Measurements from ENCODE around the gene ZACN. TPM values are rescaled to one million over a fixed set of nuclear protein-coding genes. Genes with fewer than 3 reads are reported as not detected.

Gene ZACN
- total RNA-seq, 1 donor from 2014 or later: 0.23 TPM

DNA sequence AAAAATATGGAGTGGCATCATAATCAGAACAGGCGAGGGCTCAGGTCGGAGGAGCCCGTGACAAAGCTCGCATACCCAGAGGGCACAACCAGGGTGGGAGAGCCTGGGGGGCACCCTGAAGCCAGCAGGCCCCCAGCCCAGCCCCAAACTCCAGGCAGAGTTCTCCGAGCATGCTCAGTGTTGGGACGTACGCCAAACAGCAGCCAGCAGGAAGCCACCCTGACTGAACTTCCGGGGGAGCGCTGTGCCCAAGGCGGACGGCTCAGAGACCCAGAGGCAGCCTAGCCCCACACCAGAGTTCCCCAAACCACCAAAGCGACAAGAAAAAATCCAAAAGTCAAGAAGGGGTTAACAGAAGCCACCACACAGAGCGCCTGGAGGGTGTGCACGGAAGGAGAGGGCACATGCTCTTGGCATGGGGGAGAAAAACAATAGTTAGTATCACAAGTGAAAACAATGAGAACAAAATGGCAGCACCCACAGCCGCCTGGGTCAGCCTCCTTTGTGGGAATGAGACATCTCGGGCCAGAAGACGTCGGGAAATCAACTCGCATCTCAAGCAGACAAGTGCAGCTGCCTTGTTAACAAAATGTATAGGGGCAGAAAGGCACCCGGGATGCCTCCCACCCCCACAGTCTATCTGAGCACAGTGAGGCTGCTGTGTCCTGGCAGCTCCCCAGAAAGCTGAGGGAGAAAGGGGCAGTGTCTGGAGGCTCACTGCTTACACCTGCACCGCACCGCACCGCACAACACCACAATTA is 12.7 kb downstream of the ZACN start:
- no peak overlapping the region for H3K27ac ChIP-seq (ENCODE audit: low read depth, low read length)
- H2AFZ ChIP-seq (ENCODE audit: low read depth, low read length): no peak overlapping the region
- no peaks in the 10 kb centered on the region for H3K27me3 ChIP-seq (ENCODE audit: insufficient read depth, low read length)
- no peak overlapping the region for H3K9ac ChIP-seq (ENCODE audit: low read length)
- no peak overlapping the region for H3K4me2 ChIP-seq (ENCODE audit: low read length)
- TF ChIP-seq, protein P1, sequence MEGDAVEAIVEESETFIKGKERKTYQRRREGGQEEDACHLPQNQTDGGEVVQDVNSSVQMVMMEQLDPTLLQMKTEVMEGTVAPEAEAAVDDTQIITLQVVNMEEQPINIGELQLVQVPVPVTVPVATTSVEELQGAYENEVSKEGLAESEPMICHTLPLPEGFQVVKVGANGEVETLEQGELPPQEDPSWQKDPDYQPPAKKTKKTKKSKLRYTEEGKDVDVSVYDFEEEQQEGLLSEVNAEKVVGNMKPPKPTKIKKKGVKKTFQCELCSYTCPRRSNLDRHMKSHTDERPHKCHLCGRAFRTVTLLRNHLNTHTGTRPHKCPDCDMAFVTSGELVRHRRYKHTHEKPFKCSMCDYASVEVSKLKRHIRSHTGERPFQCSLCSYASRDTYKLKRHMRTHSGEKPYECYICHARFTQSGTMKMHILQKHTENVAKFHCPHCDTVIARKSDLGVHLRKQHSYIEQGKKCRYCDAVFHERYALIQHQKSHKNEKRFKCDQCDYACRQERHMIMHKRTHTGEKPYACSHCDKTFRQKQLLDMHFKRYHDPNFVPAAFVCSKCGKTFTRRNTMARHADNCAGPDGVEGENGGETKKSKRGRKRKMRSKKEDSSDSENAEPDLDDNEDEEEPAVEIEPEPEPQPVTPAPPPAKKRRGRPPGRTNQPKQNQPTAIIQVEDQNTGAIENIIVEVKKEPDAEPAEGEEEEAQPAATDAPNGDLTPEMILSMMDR (IDR thresholded peaks at IDR 0.05; ENCODE audit: insufficient read depth, low read depth, low read length): no peak
- no peak for TF ChIP-seq EZH2 (IDR thresholded peaks at IDR 0.05; ENCODE audit: insufficient read depth, low read length)
- no peaks in the 10 kb centered on the region for H3K4me1 Mint-ChIP-seq (ENCODE audit: low read depth, unreplicated experiment)
- H3K4me3 Mint-ChIP-seq (ENCODE audit: unreplicated experiment): no peak overlapping the region
- H3K79me2 ChIP-seq (ENCODE audit: insufficient read depth, low read length): no peaks in the 10 kb centered on the region
- H3K36me3 ChIP-seq (ENCODE audit: insufficient read depth, low read length): peaks cover 27% of the 10 kb centered on the region
- H3K27me3 Mint-ChIP-seq (ENCODE audit: low read depth, unreplicated experiment): no peaks in the 10 kb centered on the region
- H3K9me3 Mint-ChIP-seq (ENCODE audit: unreplicated experiment): no peaks in the 10 kb centered on the region
- H3K36me3 Mint-ChIP-seq (ENCODE audit: low read depth, unreplicated experiment): peaks cover 17% of the 10 kb centered on the region
- no peak overlapping the region for H3K4me3 ChIP-seq (ENCODE audit: insufficient read depth, low read depth, low read length)
- DNase-seq (ENCODE audit: low read depth) (no peak), FAIRE-seq (no peak)
- H3K4me1 ChIP-seq (ENCODE audit: insufficient read depth, low read length): no peaks in the 10 kb centered on the region
- no peak overlapping the region for H3K27ac Mint-ChIP-seq (ENCODE audit: unreplicated experiment)
- H4K20me1 ChIP-seq (ENCODE audit: insufficient read depth, low read length): peaks cover 43% of the 10 kb centered on the region
- H3K9me3 ChIP-seq (ENCODE audit: insufficient read depth, low read depth, low read length): no peaks in the 10 kb centered on the region

GRCh38 chr17:76092526-76093413 is 13.8 kb downstream of the ZACN start:
- no peak overlapping the region for H2AFZ ChIP-seq (ENCODE audit: low read depth, low read length)
- Mint-ChIP-seq H3K4me3 (ENCODE audit: unreplicated experiment) (no peak overlapping the region), H3K27ac (ENCODE audit: unreplicated experiment) (no peak overlapping the region), H3K27me3 (ENCODE audit: low read depth, unreplicated experiment) (no peaks in the 10 kb centered on the region), H3K36me3 (ENCODE audit: low read depth, unreplicated experiment) (peaks cover 17% of the 10 kb centered on the region), H3K9me3 (ENCODE audit: unreplicated experiment) (no peaks in the 10 kb centered on the region), H3K4me1 (ENCODE audit: low read depth, unreplicated experiment) (no peaks in the 10 kb centered on the region)
- H4K20me1 ChIP-seq (ENCODE audit: insufficient read depth, low read length): peaks cover 43% of the 10 kb centered on the region
- no peaks in the 10 kb centered on the region for H3K27me3 ChIP-seq (ENCODE audit: insufficient read depth, low read length)
- H3K79me2 ChIP-seq (ENCODE audit: insufficient read depth, low read length): no peaks in the 10 kb centered on the region
- TF ChIP-seq EZH2 (IDR thresholded peaks at IDR 0.05; ENCODE audit: insufficient read depth, low read length): no peak
- TF ChIP-seq, protein P1 (IDR thresholded peaks at IDR 0.05; ENCODE audit: insufficient read depth, low read depth, low read length): no peak
- H3K36me3 ChIP-seq (ENCODE audit: insufficient read depth, low read length): peaks cover 30% of the 10 kb centered on the region
- no peak overlapping the region for H3K9ac ChIP-seq (ENCODE audit: low read length)
- H3K4me2 ChIP-seq (ENCODE audit: low read length): no peak overlapping the region
- H3K4me1 ChIP-seq (ENCODE audit: insufficient read depth, low read length): no peaks in the 10 kb centered on the region
- H3K4me3 ChIP-seq (ENCODE audit: insufficient read depth, low read depth, low read length): no peak overlapping the region
- no peaks in the 10 kb centered on the region for H3K9me3 ChIP-seq (ENCODE audit: insufficient read depth, low read depth, low read length)
- no peak for DNase-seq (ENCODE audit: low read depth)
- H3K27ac ChIP-seq (ENCODE audit: low read depth, low read length): no peak overlapping the region
- no peak for FAIRE-seq

Data from astrocyte (in vitro differentiated cells and primary cell).